ENCODE data around the gene LPAR5.
A peak's percentile ranks its signal among the peaks of the same experiment; 100 is the strongest.
"Not testable (repeated sequence)": the region's sequence is repeated elsewhere in the genome, so short reads cannot be mapped to it uniquely, and the experiment has no call there.

LPAR5 gene

GRCh38 chr12:6605421-6606330, 30.1 kb downstream of the LPAR5 start:
- peak; percentile 90 for DNase-seq

DNA sequence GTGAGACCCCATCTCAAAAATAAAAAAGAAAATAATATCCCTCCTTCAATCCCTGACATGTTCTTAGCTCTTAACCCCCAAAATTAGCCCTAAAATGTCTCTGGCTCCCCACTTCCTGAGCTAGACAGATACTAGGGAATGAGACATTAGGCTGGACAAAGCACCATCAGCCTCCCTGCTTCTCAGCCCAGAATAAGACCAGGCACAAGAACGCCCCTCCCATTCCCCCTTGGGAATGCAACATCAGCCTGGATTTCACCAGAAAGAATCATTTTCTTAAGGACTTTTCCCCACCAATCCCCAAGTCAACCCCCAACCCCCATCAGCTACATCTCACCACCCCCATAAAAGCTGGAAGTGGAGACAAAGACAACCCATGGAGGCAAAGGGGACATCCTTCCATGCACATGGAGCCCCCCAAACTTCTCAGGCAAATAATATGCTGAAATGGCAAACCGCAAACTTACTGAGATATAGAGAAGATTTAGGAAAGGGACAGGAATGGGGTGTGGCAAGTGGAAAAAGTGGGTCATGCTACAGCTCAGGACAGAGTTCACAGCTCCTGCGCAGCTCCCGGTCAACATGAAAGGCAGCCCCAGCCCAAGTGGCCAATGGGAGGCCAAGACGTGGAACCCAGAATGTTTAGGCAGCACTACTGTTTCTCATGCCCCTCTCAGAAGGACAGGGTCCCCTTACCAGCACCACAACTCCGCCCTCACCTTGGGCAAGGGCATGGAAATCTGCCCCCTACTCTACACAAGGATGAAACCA, 31.3 kb downstream of the LPAR5 start:
- no peak for DNase-seq

GRCh38 chr12:6603095-6603567, 32.6 kb downstream of the LPAR5 start:
- DNase-seq = peak; percentile 100

DNA sequence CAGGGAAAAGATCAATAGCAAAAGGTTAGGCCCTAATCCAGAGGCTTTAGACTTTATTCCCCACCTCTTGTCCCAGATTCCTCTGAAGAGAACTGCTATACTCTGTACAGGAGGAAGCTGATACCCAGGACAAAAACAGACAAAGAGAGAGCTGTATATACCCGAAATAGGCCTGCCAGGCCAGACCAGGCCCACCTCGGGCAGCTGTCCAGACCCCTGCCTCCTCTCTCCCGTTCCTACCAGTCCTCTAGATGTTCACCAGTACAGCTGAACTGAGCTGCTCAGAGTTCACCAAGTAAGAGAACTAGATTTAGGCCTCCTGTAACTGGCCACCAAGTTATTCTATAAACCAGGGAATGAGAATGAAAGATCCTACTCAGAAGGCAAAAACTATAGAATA, 33.2 kb downstream of the LPAR5 start:
- DNase-seq = no peak

DNA sequence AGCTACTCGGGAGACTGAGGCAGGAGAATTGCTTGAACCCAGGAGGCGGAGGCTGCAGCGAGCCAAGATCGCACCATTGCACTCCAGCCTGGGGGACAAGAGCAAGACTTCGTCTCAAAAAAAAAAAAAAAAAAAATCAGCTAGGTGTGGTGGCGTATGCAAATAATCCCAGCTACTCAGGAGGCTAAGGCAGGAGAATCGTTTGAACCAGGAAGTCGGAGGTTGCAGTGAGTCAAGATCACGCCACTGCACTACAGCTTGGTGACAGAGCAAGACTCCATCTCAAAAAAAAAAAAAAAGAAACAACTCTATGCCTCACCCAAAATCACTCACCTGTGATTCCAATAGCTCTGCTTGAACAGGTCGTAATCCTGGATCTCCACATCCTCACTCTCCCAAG, 40.1 kb downstream of the LPAR5 start:
- not testable (repeated sequence) for DNase-seq

DNA sequence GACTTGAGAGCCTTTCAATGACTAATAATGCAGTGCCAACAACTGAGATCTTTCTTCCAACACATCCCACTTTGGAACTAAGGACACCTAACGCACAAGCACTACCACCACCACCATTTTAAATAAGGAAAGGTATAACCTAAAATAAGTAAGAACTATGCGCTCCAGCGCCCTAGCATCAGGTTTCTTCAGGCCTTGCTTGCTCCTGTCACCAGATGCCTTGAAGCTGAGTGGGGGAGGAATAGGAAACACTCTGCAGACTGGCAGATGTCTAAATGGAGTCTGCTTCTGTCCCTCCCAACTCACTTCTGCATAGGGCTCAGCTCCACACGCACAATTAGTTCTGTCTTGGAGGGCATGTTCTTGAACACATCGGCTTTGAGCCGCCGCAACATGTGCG, 43.7 kb downstream of the LPAR5 start:
- DNase-seq = peak; percentile 95

DNA sequence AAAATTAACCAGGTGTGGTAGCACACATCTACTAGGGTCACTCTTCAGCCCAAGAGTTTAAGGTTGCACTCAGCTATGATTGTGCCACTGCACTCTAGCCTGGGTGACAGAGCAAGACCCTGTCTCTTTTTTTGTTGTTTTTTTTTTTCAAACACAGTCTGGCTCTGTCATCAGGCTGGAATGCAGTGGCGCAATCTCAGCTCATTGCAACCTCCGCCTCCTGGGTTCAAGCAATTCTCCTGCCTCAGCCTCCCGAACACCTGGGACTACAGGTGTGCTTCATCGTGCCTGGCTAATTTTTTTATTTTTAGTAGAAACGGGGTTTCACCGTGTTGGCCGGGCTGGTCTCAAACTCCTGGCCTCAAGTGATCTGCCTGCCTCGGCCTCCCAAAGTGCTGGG, 49.2 kb downstream of the LPAR5 start:
- not testable (repeated sequence) for DNase-seq

DNA sequence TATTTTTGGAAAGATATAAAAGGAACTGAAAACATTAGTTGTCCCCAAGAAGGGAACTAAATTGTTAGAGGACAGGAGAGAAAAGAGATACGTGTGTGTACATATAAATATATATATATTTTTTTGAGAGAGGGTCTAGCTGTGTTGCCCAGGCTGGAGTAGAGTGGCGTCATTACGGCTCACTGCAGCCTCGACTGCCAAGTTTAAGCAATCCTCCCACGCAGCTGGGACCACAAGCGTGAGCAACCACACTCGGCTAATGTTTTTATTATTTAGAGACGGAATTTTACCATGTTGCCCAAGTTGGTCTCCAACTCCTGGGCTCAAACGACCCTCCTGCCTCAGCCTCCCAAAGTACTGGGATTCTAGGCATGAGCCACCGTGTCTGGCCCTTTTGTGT, 51.5 kb downstream of the LPAR5 start:
- DNase-seq = no peak

DNA sequence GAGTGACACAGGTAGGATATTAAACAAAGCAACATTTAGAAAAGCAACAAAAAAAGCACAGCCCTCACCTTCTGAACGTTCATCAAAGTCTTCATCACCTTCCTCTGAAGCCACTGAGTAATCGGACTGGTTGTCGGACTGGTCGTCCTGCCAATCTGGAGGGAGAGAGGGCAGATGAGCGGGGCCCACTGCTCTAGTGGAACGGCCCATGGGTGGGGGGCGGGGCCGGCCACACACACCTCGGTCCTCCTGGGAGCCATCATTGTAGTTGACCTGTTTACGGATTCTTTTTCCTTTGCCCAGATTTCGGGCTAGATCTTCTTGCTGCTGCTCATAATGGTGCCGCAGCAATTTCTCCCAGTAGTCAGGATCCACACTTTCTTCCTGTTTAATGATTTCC, 52.8 kb downstream of the LPAR5 start:
- no peak for DNase-seq

DNA sequence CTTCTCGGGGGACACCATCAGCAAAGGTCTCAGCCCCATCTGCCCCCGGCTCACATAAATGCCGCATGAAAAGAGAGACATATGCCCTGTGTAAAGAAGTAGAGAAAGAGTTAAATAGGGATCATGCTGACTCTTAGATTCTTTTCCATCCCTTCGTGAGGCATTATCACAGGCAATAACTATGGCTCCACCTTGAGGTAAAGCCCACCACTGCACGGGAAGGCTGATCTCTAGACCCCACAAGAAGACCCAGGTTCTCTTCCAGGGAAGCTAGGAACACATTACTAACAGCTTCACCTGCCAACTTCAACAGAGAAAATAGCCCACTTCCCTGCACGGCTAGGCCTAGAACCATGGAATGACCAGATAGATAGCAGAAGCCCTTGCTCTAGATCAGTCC, 53.6 kb downstream of the LPAR5 start:
- peak; percentile 56 for DNase-seq

GRCh38 chr12:6575648-6576047, 60.1 kb downstream of the LPAR5 start:
- DNase-seq = no peak

DNA sequence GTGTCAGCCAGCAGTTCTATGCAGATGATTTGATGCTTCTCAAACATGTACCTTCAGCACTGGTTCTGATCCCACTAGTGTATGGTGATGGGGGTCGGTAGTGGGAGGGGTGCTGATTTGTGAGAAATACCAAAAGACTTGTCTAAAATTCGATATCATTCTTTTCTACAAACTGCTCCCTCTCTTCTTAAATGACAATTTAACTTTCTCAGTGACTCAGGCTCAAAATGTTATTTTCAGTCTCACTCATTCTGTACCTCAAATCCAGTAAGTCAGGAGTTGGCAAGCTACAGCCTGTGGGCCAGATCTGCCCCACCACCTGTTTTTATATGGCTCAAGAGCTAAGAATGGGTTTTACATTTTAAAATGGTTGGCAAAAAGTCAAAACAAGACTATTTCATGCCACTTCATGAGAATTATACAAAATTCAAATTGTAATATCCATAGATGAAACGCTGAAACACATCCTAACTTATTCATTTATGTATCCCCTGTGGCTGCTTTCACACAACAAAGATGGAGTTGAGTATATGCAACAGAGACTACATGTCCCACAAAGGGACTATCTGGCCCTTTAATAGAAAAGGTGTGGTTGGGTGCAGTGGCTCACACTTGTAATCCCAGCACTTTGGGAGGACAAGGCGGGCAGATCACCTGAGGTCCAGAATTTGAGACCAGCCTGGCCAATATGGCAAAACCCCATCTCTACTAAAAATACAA, 61.0 kb downstream of the LPAR5 start:
- DNase-seq = no peak

GRCh38 chr12:6573001-6573400, 62.8 kb downstream of the LPAR5 start:
- DNase-seq = no peak

GRCh38 chr12:6570264-6570887, 65.4 kb downstream of the LPAR5 start:
- DNase-seq = peak; percentile 71

DNA sequence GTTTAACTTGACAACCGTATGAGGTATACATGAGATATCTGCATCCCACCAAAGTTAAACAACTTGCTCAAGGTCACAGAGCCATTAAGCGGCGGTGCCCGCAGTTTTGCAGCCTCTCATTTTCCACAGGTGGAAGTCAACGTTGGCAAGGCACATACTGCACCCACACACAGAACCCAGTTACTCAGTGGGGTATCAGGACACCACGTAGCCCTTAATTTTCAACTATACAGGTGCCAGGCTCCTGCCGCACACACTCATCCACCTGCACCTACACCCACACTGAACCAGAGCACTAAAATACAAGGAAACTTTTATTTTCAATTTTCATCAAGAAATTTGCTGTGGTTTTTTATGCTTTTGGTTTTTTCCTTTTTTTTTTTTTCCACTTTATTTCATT, 66.0 kb downstream of the LPAR5 start:
- DNase-seq = no peak

DNA sequence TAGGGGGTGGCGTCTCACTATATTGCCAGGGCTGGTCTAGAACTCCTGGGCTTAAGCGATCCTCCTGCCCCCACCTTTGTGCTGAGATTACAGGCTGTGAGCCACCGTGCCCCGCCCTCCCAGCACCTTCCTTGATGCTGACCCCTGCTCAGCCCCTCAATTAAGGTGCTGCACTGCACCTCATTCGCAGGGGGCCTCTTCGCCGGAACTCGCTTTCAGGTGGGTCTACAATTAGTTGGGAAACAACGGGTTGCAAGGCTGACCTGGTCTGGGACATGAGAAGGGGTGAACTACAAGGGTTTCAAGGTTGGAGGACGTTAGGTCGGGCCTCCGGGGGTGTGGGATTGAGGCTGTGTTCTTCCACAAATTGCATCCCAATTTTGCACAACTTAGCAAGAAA, 66.4 kb downstream of the LPAR5 start:
- DNase-seq = no peak

Measured in NCI-H2171 treated with DMSO at 0.1 percent for 48 hours (cell line).